GM21367 (cell line): ENCODE results near the gene TMEM169.
A peak's percentile ranks its signal among the peaks of the same experiment; 100 is the strongest.
"Not testable (repeated sequence)": the region's sequence is repeated elsewhere in the genome, so short reads cannot be mapped to it uniquely, and the experiment has no call there.

Source experiments
- ATAC-seq: cut with Tn5 transposase; IDR thresholded peaks from one replicate; pipeline ENCODE4 v1.9.1; 2021; ENCODE audit not compliant: unreplicated experiment

The TMEM169 gene

DNA sequence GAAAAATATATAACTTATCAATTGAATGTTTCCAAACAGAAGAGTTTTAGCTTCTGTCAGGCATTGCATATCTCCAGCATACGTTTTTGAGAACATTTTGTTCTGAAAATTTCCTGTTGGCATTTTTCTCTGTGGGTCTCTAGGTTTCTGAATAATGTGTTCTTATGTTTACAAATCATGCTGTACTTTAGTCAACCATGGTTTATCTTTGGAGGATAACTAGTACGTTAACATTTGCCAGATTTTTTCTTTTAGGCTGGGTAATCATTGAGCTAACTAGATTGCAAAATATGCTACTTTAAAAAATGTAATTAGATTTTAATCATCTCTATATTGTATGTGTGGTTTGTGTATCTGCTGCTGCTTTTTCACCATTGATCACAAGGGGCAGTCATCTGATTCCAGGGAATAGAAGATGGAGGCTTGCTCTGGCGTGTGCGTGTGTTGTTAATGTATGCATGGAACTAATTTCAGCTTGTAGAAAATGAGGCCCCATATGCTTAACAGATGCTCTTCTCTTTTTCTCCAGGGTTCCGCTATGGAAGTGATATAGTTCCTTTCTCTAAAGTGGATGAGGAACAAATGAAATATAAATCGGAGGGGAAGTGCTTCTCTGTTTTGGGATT, 48.7 kb downstream of the TMEM169 start:
- ATAC-seq = no peak

DNA sequence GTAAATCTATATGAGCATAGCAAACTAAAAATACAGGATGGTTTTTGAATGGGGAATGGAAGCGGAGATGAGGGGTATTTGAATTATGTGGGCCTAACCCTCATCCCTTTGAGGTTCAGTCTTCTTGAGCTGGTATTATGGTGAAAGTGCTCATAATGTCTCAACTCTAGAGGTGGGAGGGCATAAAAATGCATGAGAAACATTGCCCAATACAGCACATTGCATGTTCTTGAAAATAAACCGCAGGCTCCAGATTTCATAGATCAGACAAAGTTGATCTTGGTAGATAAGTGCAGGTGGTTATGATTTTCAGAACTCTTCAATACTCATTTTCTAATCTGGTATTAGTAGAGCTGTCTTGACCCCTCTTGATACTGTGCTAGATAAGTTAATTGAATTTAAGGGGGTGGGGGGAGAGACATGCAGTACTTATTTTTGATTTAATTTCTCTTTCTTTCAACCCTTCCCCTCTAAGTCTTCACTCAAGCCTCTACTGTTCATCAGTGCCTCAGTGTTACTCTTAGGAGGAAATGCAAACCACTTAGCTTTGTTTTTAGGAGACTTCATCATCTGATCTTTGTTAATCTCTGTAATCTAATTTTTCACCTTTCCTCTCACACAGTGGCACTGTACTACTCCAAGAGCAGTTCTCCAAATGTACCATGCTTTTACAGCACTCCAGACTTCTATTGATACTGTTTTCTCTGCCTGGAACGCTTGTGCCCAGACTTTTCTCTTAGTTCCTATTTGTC, 49.6 kb downstream of the TMEM169 start:
- ATAC-seq = no peak

DNA sequence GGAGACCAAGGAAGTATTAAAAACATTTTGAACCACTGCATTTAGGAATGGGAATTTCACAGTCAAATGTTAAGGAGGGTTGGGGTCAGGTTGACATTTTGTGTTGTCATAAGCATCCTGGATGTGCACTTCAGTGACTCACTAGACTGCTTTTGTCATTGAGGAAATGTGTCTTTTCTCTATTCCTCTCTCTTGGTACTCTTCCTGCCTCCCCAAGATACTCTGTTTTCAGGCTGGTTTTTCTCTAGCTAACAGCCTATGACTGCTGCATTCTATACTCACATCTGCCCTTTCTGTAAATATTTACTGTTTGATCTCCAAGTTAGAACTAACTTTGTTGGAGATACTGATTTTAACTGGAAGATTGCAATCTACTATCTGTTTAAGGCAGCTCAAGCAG, 50.9 kb downstream of the TMEM169 start:
- no peak for ATAC-seq

DNA sequence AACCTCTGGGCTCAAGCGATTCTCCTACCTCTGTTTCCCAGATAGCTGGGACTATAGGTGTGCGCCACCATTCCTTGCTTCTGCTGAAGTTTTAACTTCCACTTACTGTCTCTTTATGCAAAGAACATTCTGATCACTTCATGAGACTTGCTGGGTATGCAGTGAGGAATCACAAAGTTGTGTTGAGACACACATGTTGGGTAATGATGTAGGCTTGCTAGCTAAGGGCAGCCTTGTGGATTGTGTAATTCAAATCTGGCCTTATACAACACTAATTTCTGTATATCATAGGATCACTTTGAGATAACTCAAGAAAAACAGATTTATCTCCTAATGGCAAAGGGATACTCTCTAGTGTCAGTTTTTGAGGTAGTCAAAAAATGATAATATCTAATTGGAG, 51.7 kb downstream of the TMEM169 start:
- no peak for ATAC-seq

DNA sequence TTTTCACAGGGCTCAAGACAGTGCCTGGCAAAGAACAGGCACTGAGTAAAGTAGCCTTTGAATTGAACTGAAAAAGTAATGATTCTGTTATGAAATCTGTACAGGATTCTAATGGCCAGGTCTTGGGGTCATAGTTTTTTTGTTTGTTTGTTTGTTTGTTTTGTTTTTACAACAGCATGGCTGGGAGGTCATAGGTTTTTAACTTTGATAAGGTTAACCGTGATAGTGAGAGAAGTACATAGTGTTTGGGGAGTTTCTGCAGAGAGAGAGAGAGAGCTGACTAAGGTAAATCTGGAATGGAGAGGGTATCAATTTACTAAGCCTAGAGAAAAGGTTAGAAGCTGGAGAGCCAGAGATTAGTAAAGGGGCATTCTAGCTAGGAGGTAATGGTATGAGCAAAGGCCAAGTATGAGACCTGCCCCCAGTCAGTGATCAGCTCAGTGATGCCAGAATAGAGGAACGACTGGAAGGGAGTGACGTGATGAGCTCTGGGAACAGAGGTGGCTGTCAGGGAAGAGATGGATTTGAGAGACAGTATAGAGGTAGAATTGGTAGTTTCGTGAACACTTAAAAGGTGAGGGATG, 53.3 kb downstream of the TMEM169 start:
- no peak for ATAC-seq

GRCh38 chr2:216139884-216140283, 58.2 kb downstream of the TMEM169 start:
- no peak for ATAC-seq

GRCh38 chr2:216141516-216141915, 59.8 kb downstream of the TMEM169 start:
- not testable (repeated sequence) for ATAC-seq

DNA sequence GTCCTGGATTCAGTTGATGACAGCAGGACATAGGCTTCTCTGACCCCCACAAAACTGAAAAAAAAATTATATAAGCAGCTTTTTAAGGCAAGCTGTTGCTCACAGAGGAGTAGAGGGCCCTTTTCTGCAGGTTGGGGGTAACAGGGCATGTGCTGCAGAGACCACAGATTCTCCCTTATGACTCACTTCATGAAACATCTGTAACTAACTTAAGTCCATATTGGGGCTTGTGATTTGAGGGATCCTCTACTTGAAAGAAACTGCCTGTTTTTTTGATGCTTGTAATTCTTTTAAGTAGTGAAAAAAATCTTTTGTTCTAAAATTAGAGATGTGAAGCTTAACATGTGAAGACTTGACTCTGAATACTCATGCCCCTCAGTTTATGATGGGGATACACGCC, 60.8 kb downstream of the TMEM169 start:
- ATAC-seq = peak; percentile 99

GRCh38 chr2:216144372-216144771, 62.7 kb downstream of the TMEM169 start:
- no peak for ATAC-seq

GRCh38 chr2:216144857-216145256, 63.1 kb downstream of the TMEM169 start:
- ATAC-seq = no peak

GRCh38 chr2:216146573-216146972, 64.9 kb downstream of the TMEM169 start:
- ATAC-seq = no peak

- no peak for ATAC-seq
These were observed 65.7 kb downstream of the TMEM169 start for GRCh38 chr2:216147172-216148131.

- no peak for ATAC-seq
These were observed 67.3 kb downstream of the TMEM169 start for GRCh38 chr2:216148983-216149382.

- no peak for ATAC-seq
These were observed 68.0 kb downstream of the TMEM169 start for GRCh38 chr2:216149741-216150140.

DNA sequence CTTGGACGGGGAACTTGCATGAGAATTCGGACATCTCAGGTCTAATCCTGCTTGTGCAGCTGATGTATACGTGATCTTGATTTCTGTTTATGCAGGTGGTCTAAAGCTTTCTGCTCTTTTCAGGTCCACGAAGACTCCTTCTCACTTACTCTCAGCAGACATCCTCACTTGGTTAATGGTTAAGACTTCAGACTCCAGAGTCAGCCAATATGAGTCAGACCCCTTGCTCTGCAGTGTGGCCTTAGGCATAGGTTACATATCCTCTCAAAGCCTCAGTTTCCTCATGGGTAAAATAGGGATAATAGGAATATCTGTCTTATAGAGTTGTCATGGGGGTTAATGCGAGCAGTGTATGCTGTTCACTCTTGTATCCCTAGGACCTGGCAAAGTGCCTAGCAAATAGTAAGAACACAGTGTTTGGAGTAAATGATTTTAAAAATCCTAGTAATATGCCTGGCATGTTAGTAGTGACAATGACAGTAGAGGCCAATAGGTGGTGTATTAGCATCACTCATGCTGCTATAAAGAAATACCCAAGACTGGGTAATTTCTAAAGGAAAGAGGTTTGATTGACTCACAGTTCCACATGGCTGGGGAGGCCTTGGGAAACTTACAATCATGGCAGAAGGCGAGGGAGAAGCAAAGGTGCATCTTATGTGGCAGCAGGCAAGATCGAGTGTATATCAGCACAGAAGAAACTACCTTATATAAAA, 69.8 kb downstream of the TMEM169 start:
- ATAC-seq = no peak
